Psoas muscle (tissue), 8 donors: ENCODE measurements around the gene ARHGDIG. TPM values are rescaled to one million over a fixed set of nuclear protein-coding genes. Genes with fewer than 3 reads are reported as not detected.

Experiments
- ATAC-seq, 4 donors: fragments of 200-7000 bp; cut with Tn5 transposase; one replicate each; pipeline ENCODE4 v1.9.1; 2020; ENCODE audit warnings: moderate library complexity in 3 of 4, mild to moderate bottlenecking in 2 of 4
- DNase-seq, 2 donors: peaks; one replicate each; pipeline ENCODE4 v3.0.0-alpha.2; 2020
- H3K27ac ChIP-seq: fragments of 200-600 bp; one replicate; pipeline ENCODE4 v1.8.0; 2022
- H3K27me3 ChIP-seq, 3 donors: fragments of 200-600 bp in 1 of 3; one replicate each; pipeline versions ENCODE4 v1.6.1 to v1.8.0; 2013 to 2022; ENCODE audit warnings: low read length in 2 of 3, mild to moderate bottlenecking in 2 of 3, moderate library complexity in 1 of 3; ENCODE audit not compliant: insufficient read depth in 3 of 3
- H3K36me3 ChIP-seq, 2 donors: fragments of 200-600 bp in 1 of 2; one replicate each; pipeline versions ENCODE4 v1.6.1 to v1.8.0; 2013 to 2022; ENCODE audit warnings: low read depth in 1 of 2, mild to moderate bottlenecking in 1 of 2, moderate library complexity in 1 of 2; ENCODE audit not compliant: insufficient read depth in 1 of 2
- H3K4me1 ChIP-seq: fragments of 200-600 bp; one replicate; pipeline ENCODE4 v1.8.0; 2022
- H3K4me3 ChIP-seq: fragments of 200-600 bp; one replicate; pipeline ENCODE4 v1.8.0; 2022; ENCODE audit warnings: mild to moderate bottlenecking
- H3K9me3 ChIP-seq: fragments of 200-600 bp; one replicate; pipeline ENCODE4 v1.8.0; 2022
- WGBS, 3 donors: extraction: QIAGEN DNeasy Blood & Tissue Kit; methylation state at CpG; one replicate each; pipeline versions ENCODE4 v1.1.6 to v1.1.7; 2013; 5-methylcytosine and 5-hydroxymethylcytosine counted together
- intact Hi-C, 2 donors: fragments of 100-400 bp; cut with DNase I; formaldehyde crosslinking; loops; one replicate each; pipeline versions ENCODE4 v1.11.0 to v1.14.2; 2022
- polyA plus RNA-seq, 3 donors: library from polyadenylated mRNA; stranded (reverse); fragments of 200-250 nt; gene quantifications; one replicate each; pipeline ENCODE4 v1.2.3, GENCODE V29; 2013
- total RNA-seq, 4 donors: library from RNA; stranded (reverse); fragmentation: NEBNext Ultra II Directional in 2 of 4; extraction: Animal tissue kit (Norgen Biotek cat#: 25700) in 2 of 4; gene quantifications; one replicate each; pipeline versions ENCODE4 v1.2.1 to v1.2.4, GENCODE V29; 2021 to 2023
- TF ChIP-seq, protein P1 (sequence below): fragments of 200-600 bp; IDR thresholded peaks from one replicate; pipeline ENCODE4 v1.8.0; 2022; ENCODE audit warnings: antibody characterized with exemption
- donor health status: healthy with polysubstance abuse.
- donor health status: DM: no; HTN: no; CAD: no; lungs with moderate emphysema.
- donor health status: Bipolar disorder and iron deficiency.
- donor health status: healthy.
- donor health status: DM: yes; HTN: yes; CAD: no.
- donor health status: DM: no; HTN: no; CAD: no.
- donor health status: DM: no; HTN: no; CAD: no.
- donor health status: DM: yes; HTN: yes; CAD: no.

The ARHGDIG gene
- total and polyA plus RNA-seq, 7 donors, result 0.12 to 4.1 (median 0.44) TPM; not detected in 1

GRCh38 chr16:240559-240958 lies 39.8 kb upstream of the ARHGDIG start:
- Histone ChIP-seq H3K27ac (peak overlapping the region; percentile 73), H3K27me3 (no peaks in the 10 kb centered on the region), H3K4me3 (no peak overlapping the region), H3K36me3 (peaks cover 0 to 9% of the 10 kb centered on the region in 2 donors), H3K9me3 (no peaks in the 10 kb centered on the region), H3K4me1 (peaks cover 41% of the 10 kb centered on the region)
- intact Hi-C loops, result no loop called here
- DNase-seq, result no peak
- TF ChIP-seq, protein P1, sequence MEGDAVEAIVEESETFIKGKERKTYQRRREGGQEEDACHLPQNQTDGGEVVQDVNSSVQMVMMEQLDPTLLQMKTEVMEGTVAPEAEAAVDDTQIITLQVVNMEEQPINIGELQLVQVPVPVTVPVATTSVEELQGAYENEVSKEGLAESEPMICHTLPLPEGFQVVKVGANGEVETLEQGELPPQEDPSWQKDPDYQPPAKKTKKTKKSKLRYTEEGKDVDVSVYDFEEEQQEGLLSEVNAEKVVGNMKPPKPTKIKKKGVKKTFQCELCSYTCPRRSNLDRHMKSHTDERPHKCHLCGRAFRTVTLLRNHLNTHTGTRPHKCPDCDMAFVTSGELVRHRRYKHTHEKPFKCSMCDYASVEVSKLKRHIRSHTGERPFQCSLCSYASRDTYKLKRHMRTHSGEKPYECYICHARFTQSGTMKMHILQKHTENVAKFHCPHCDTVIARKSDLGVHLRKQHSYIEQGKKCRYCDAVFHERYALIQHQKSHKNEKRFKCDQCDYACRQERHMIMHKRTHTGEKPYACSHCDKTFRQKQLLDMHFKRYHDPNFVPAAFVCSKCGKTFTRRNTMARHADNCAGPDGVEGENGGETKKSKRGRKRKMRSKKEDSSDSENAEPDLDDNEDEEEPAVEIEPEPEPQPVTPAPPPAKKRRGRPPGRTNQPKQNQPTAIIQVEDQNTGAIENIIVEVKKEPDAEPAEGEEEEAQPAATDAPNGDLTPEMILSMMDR, result no peak
- no peak for ATAC-seq
- 66 to 85% (median 70%) methylated on average over 8 of the region's 8 CpGs for WGBS, 3 donors

GRCh38 chr16:242281-242680 lies 38.1 kb upstream of the ARHGDIG start:
- TF ChIP-seq, protein P1, result no peak
- peaks cover 38% of the 10 kb centered on the region for H3K4me1 ChIP-seq
- no peak overlapping the region for H3K4me3 ChIP-seq
- DNase-seq, result peak in 1 of 2 donors; percentile 14
- H3K27me3 ChIP-seq, result no peaks in the 10 kb centered on the region
- H3K36me3 ChIP-seq, result peaks cover 0 to 7% of the 10 kb centered on the region in 2 donors
- ATAC-seq, result no peak
- WGBS, 3 donors, result 89 to 93% (median 92%) methylated on average over 10 of the region's 10 CpGs
- intact Hi-C loops, result no loop called here
- H3K9me3 ChIP-seq, result no peaks in the 10 kb centered on the region
- H3K27ac ChIP-seq, result peak overlapping the region; percentile 88

DNA sequence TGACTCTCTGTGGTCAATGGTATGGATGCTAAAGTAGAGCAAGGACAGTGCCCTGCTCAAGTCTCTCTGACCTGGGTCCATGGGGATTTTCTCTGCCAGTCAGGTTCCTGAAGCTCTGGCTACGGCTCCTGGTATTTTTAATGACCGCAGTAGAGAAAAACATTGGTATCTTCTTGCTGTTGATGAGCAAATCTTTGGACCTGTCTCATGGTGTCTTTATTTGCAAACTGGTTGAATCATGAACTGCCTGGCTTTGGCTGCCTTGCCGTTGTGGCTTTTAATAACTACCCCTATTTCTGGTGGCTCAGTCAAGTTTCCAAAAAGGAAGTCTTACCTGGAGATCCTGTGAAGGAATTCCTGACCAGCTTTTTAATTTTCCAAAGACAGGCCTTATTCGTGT lies 37.0 kb upstream of the ARHGDIG start:
- no peaks in the 10 kb centered on the region for H3K9me3 ChIP-seq
- peak in 1 of 2 donors; percentile 52 for DNase-seq
- H3K36me3 ChIP-seq, result no peaks in the 10 kb centered on the region
- TF ChIP-seq, protein P1, result no peak
- no peak overlapping the region for H3K4me3 ChIP-seq
- intact Hi-C loops, result no loop called here
- peak; percentile 82 to 94 (median 90) for ATAC-seq
- no peaks in the 10 kb centered on the region for H3K27me3 ChIP-seq
- 24 to 31% (median 30%) methylated on average over 4 of the region's 4 CpGs for WGBS, 3 donors
- H3K27ac ChIP-seq, result peak overlapping the region; percentile 88
- peaks cover 38% of the 10 kb centered on the region for H3K4me1 ChIP-seq

DNA sequence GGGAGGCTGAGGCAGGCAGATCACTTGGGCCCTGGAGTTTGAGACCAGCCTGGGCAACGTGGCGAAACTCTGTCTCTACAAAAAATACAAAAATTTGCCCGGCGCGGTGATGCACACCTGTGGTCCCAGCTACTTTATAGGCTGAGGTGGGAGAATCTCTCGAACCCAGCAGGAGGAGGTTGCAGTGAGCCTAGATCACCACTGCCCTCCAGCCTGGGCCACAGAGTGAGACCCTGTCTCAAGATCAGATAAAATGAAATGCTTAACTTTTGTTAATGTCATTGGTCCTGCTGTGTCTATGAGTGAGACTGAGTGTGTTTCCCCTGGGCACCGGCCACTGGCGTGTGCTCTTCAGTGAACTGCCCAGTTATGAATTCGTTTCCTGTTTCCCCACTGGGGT lies 35.3 kb upstream of the ARHGDIG start:
- no peak for ATAC-seq
- 92 to 94% (median 92%) methylated on average over 9 of the region's 9 CpGs for WGBS, 3 donors
- Histone ChIP-seq H3K27me3 (no peaks in the 10 kb centered on the region), H3K9me3 (no peaks in the 10 kb centered on the region), H3K4me3 (no peak overlapping the region), H3K36me3 (peaks cover 0 to 10% of the 10 kb centered on the region in 2 donors), H3K4me1 (peaks cover 27% of the 10 kb centered on the region), H3K27ac (peak overlapping the region; percentile 43)
- TF ChIP-seq, protein P1, result no peak
- peak in 1 of 2 donors; percentile 17 for DNase-seq
- intact Hi-C loops, result no loop called here

DNA sequence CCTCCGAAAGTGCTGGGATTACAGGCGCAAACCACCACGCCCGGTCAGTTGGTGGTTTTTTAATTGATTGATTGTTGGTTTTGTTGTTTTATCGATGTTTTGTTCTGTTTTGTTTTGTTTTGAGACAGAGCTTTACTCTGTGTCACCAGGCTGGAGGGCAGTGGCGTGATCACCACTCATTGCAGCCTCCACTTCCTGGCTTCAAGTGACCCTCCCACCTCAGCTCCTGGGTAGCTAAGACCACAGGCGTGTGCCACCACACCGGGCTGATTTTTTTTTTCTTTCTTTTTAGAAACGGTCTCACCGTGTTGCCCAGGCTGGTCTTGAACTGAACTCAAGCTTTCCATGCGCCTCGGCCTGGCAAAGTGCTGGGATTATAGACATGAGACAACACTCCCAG lies 33.4 kb upstream of the ARHGDIG start:
- ATAC-seq, result no peak
- Histone ChIP-seq H3K4me1 (peaks cover 20% of the 10 kb centered on the region), H3K36me3 (peaks cover 0 to 27% of the 10 kb centered on the region in 2 donors), H3K27ac (no peak overlapping the region), H3K27me3 (no peaks in the 10 kb centered on the region), H3K4me3 (no peak overlapping the region), H3K9me3 (no peaks in the 10 kb centered on the region)
- intact Hi-C loops, result no loop called here
- WGBS, 3 donors, result 91 to 95% (median 93%) methylated on average over 12 of the region's 12 CpGs
- TF ChIP-seq, protein P1, result no peak
- no peak for DNase-seq
